Activated CD4-positive, alpha-beta T cell treated with anti-CD3 and anti-CD28 coated beads for 1 hour (primary cell): ENCODE results near the gene PRSS22.

Experiments used
- DNase-seq: peaks from one replicate; pipeline ENCODE4 v3.0.0-alpha.2; 2020

The PRSS22 gene

GRCh38 chr16:2879854-2880508 is 22.0 kb upstream of the PRSS22 start:
- DNase-seq: no peak

GRCh38 chr16:2874912-2875362 is 17.0 kb upstream of the PRSS22 start:
- DNase-seq: peak; percentile 50

GRCh38 chr16:2874032-2874911 is 16.3 kb upstream of the PRSS22 start:
- no peak for DNase-seq

GRCh38 chr16:2871926-2872325 is 14.0 kb upstream of the PRSS22 start:
- DNase-seq: no peak

GRCh38 chr16:2867987-2868789 is 10.2 kb upstream of the PRSS22 start:
- peak; percentile 85 for DNase-seq

GRCh38 chr16:2867661-2867986 is 9.7 kb upstream of the PRSS22 start:
- DNase-seq: no peak

GRCh38 chr16:2866431-2866830 is 8.5 kb upstream of the PRSS22 start:
- DNase-seq: no peak

- DNase-seq: no peak
Observed at GRCh38 chr16:2865651-2866050, 7.7 kb upstream of the PRSS22 start.

GRCh38 chr16:2860826-2861567 is 3.0 kb upstream of the PRSS22 start:
- DNase-seq: no peak

- DNase-seq: no peak
Observed at GRCh38 chr16:2859686-2860265, 1.8 kb upstream of the PRSS22 start.

- DNase-seq: no peak
Observed at GRCh38 chr16:2858245-2859025, 465 bp upstream of the PRSS22 start.

GRCh38 chr16:2856686-2857450 is 1.1 kb downstream of the PRSS22 start:
- DNase-seq: no peak

GRCh38 chr16:2856061-2856670 is 1.8 kb downstream of the PRSS22 start:
- DNase-seq: no peak

- no peak for DNase-seq
Observed at GRCh38 chr16:2855536-2855935, 2.4 kb downstream of the PRSS22 start.

GRCh38 chr16:2854700-2855309 is 3.2 kb downstream of the PRSS22 start:
- no peak for DNase-seq

GRCh38 chr16:2853531-2854073 is 4.4 kb downstream of the PRSS22 start:
- DNase-seq: no peak

- no peak for DNase-seq
Observed at GRCh38 chr16:2852731-2853507, 5.1 kb downstream of the PRSS22 start.

GRCh38 chr16:2852003-2852730 is 5.8 kb downstream of the PRSS22 start:
- no peak for DNase-seq
